ENCODE measurements around the gene POLR1A.

POLR1A gene

GRCh38 chr2:86037795-86038192 is 67.9 kb downstream of the POLR1A start:
- DNase-seq (ENCODE audit: low spot score) = no peak

DNA sequence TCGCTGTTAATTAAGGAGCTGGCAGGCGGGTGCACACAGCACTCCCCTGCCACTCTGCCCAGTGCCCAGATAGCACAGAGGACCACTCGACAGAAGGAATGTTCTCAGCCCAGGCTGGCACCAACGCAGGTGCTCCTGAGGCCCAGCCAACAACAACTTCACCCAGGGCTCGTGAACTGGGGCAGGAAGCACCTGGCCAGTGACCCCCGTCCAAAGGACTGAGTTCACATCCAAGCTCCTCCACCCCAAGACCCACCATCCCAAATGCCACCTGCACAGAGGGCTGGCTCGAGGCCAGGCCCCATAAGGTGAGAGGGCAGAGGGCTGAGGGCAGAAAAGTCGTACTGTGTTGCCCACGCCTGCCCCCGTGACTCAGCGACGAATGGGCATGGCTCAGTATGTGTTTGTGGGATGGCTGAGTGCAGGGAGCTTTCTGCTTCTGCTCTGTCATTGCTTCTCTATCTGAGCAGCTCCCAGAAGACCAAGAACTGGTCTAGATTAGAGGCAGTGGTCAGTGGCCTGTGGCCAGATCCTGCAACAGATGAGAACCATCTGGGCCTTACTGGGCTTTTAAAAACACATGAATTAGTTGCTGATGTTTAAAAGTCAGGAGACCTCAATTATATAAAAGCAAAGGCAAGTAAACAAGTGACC is 68.4 kb downstream of the POLR1A start:
- peak; percentile 42 for DNase-seq (ENCODE audit: low spot score)

GRCh38 chr2:86036669-86037138 is 69.0 kb downstream of the POLR1A start:
- no peak for DNase-seq (ENCODE audit: low spot score)

GRCh38 chr2:86035883-86036668 is 69.6 kb downstream of the POLR1A start:
- peak; percentile 87 for DNase-seq (ENCODE audit: low spot score)

- no peak for DNase-seq (ENCODE audit: low spot score)
Observed at GRCh38 chr2:86035376-86035882, 70.3 kb downstream of the POLR1A start.

DNA sequence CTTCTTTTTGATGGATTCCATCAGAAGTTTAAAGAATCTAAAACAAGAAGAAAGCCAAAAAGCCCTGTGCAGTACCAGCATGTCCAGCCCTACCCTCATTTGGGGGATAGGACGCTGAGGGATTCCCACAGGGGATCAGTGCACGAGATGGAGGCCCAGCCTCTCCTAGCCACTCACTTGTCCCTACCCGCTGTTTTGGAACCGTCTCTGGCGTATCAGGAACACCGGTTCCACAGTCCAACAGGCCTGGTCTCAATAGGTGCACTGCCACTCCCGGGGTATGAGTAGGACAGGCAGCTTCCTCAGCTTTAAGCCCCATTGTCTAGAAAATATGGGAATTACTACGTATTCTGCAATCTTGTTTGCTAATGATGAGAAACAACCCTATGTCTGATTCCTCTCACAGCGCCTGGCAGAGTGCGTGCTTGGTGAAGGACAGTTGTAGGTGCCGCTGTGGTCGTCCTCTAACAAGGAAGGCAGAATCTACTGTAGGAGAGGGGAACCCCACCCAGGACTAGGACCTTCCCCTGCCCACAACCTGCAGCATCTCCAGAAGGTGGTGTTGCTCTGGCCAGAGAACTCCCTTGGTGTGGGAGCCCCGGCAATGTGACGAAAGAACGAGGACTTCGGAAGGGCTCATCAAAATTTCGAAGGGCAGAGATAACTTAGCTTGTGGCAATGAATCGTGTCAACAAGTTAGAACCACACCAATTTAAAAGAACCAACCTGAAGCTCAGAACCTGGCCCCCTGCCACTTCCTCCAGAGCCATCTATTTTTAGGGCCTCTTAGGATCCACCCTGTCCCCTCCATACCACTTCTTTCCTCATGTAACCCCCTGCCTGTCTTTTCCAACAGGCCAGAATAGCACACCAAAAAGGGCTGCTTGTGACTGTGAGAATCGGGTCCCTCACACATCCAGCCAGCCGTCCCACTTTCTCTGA is 71.7 kb downstream of the POLR1A start:
- DNase-seq (ENCODE audit: low spot score) = no peak

DNA sequence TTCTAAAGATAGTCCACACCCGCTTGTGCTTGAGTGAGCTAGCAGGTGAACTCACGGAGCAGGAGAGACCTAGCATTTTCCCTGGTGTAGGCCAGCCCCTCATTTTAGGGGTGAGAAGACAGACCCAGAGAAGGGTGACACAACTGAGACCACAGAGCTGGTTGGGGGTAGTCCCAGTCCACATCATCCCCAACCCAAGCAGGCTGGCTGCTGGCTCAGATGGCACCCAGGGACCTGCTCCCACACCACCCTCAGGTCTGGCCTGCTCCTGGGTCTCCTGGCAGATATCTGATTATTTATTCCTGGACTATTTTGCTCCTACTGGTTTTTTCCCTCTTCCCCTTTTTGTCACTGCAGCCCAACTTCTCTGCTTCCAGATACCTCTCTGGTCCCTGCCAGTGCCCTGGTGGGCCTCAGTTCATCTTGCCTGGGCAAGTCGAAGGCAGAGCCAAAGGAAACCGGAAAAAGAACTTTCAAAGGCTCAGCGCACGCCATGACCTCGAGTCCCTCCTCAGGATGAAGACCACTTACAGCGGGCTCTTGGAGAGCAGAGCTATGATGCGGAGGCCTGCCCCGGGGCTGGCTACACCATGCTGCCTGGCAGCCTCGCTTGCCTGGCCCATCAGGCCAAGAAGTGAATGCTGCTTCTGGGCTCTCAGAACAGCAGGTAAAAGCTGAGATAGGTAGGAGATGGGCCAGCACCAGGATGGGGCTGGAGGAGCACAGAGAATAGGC is 72.7 kb downstream of the POLR1A start:
- DNase-seq (ENCODE audit: low spot score) = no peak

DNA sequence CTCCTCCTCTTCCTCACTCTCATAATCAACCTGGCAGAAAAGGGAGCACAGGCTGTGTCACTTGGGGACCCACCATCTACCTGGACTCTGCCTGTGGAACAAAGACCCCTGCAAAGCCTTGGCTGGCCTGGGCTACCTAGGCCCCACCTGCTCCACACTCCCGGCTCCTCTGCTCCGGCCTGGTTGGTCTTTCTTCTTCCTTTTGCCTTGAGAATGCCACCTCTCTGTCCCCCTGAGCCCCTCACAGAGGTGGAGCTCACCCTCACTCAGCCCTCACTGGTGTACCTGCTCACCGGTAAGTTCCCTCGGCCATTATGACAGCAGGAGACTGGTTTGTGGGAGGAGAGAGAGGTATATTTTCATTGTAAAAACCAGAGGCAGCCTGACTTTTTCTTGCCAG is 74.1 kb downstream of the POLR1A start:
- no peak for DNase-seq (ENCODE audit: low spot score)

DNA sequence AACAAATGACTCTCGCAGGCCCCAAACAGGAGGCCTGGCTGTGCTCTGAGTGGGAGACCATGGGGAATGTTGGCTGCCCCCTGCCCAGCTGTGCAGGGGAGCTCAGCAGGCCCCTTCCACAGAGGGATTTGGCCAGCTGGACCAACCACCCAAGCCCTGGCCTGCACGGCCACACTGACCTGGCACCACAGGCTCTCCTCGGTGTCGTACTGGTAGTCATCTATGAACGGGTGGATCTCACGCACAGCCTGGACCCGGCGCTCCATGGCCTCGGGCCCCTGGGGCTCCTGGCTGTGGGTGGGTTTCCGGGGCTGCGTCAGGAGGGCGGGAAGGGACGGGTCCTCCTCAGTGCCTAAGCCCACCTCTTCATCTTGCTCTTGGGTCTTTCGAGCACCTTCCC is 74.5 kb downstream of the POLR1A start:
- no peak for DNase-seq (ENCODE audit: low spot score)

DNA sequence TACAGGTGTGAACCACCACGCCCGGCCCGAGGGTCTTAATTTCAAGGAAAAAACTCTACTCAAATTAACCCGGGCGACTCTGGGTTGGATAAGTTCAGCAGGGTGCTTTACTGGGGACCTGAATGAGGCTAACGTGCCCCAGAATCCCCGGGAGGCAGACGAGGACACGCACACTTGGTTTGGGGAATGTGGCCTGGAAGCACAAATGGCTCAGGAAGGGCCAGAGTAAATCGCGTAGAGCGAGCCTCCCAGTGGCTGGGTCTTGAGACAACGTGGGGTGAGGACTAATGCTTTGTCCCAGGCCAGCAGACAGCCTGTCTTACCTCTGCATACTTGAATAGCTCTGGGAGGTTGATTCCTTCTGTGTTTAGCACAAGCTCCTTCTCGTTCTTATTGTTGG is 75.8 kb downstream of the POLR1A start:
- DNase-seq (ENCODE audit: low spot score) = no peak

DNA sequence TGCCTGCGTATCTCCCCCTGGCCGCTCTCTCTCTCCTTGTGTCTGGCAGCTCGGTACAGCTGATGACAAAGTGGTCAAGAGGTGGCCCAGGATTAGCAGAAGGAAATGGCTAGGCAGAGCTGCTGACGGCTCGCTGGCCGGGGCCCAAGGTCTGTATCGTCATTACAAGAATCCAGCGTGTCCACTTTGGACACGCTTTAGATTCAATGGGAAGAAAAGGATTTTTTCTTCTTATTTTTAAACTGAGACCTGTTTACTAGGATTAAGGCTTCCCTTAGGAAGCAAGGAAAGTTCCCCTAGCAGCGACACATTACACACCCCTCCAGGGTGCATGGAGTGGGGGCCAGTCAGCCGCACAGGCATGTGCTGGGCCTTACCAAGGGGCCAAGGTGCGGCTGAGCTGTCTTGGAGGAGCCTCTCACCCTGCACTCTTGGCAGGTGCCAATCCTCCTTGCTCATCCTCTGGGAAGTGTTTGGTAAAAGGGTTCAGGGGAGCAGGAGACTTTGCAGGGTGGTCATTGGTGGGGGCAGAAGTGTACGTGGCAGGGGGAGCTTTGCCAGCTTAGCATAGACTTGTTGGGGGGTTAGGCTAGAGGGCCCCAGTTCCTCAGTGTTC is 76.8 kb downstream of the POLR1A start:
- DNase-seq (ENCODE audit: low spot score) = peak; percentile 66

- no peak for DNase-seq (ENCODE audit: low spot score)
Observed at GRCh38 chr2:86027922-86028765, 77.5 kb downstream of the POLR1A start.

DNA sequence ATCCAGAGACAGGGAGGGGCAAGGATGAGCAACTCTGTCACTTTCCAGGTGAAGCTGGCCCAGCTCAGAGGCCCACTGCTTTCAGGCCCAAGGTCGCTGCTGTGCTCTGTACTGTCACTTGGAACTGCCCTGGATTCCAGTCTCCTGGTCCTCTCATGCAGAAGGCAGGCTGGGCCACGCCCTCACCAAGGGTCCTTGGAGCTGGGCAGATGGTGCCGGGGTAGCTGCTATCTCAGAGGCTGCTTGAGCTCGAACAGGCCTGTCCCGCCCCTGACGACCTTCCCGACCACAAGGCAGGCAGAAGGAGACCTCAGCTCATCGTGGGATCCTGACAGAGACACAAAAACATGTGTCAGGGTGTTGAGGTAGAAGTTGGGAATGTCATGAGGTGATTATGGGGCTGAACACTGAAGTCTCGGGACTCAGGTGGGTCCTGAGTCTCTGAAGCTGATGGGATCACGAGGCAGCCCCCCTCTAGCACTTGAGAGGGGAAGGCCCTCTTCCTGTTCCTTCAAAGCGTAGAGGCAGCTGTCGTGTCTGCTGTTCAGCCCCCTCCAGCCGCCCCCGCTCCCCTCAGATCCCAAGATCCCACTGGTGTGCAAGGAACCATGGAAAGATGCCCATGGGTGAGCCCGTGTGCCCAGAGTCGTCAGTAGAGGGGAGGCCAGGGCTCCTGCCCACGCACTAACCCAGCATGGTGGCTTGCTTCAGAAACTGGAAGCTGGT is 78.3 kb downstream of the POLR1A start:
- no peak for DNase-seq (ENCODE audit: low spot score)

GRCh38 chr2:86026744-86027065 is 79.0 kb downstream of the POLR1A start:
- DNase-seq (ENCODE audit: low spot score) = no peak

DNA sequence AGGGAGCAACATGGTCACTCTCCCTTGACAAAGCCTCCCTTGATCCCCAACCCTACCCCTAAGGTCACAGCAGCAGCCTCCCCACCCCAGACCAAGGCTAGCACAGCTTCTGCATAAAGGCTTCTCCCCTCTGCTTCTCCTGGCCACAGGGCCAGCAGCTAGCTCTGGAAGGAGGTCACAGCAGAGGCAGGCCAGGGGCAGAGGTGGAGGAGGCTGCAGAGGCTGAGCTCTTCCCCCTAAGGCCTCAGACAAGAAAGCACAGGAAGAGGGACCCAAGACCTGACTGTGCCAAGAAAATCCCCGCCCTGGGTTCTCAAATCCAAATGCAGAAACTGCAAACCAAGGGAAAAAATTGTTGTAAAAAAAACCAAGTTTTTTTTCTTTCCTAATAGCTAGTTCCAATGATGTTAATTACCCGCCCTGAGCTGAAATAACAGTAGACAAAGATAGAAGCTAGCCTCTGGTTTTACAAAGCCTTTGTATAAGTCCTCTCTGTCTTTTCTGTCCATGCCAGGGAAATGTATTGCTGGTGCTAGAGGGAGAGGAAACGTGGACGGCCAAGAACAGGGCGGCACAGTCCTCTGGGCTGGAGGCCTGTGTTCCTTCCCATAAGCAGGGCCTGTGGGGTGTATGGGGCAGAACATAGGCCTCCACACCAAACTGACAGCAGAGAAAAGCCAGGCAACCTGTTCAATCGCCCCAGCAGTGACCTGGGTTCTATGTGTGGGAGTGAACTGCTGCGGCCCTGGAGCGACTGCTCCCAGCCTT is 79.5 kb downstream of the POLR1A start:
- DNase-seq (ENCODE audit: low spot score) = no peak

DNA sequence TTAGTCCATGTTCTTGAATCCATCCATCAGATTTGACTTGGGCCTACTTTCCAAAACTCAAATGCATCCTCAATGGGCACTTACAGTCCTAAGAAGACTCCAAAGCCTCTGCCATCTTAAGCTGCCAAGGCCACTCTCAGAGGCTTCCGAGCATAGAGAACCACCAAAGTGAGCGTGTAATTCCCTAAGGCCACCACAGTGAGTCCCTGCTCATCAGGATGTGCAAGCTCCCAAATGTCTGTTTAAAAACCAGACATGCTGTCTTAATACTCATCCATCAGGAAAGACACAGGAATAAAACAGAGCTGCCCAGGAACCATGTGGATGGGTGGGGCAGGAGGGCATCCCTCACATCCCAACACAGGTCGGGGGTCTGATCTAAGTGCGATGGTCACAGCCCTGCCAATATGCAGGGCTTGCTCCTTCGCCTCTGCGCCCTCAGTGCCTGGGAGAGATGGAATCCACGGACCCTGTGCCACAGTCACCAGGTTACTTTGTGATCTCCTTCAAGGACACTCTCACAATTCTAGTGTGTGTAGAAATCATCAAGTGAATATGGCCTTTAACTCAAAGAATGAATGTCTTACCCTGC is 80.4 kb downstream of the POLR1A start:
- peak; percentile 52 for DNase-seq (ENCODE audit: low spot score)

DNA sequence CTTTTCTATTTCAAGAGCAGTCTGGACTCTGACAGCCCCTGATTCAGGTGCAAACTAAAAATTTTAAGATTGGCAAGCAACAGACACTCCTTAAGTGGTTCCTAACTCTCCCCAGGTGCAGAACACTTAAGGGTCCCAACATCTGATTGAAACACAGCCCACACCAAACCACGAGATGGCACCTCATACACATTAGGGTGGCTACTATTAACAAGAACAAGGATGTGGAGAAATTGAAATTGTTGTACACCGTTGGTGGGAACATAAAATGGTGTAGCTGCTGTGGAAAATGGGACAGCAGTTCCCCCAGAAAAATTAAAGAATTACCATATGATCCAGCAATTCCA is 82.3 kb downstream of the POLR1A start:
- no peak for DNase-seq (ENCODE audit: low spot score)

- no peak for DNase-seq (ENCODE audit: low spot score)
Observed at GRCh38 chr2:86022661-86023365, 82.9 kb downstream of the POLR1A start.
